Bronchial epithelial cell (primary cell): ENCODE results near the gene PSMA6. TPM values are rescaled to one million over a fixed set of nuclear protein-coding genes. Genes with fewer than 3 reads are reported as not detected.

ENCODE experiments used
- DNase-seq: peaks from one replicate; pipeline ENCODE4 v3.0.0-alpha.2; 2010; ENCODE audit warnings: low read depth
- FAIRE-seq: peaks from 2 replicates; lab custom pipeline; 2011; peaks lifted over from hg19 to GRCh38; lab: Jason Lieb, UNC
- H3K27me3 ChIP-seq: 2 replicates; pipeline ENCODE4 v1.5.1; 2011; ENCODE audit warnings: low read length; ENCODE audit not compliant: control insufficient read depth, insufficient read depth
- H3K36me3 ChIP-seq: 2 replicates; pipeline ENCODE4 v1.5.1; 2011; ENCODE audit warnings: low read length; ENCODE audit not compliant: control insufficient read depth, insufficient read depth
- H3K4me3 ChIP-seq: 2 replicates; pipeline ENCODE4 v1.5.1; 2011; ENCODE audit warnings: mild to moderate bottlenecking, low read depth, low read length, control low read depth
- total RNA-seq: library from RNA; depleted of rRNA; stranded (reverse); fragments of >200 nt; gene quantifications from 2 replicates; pipeline ENCODE4 v1.2.1, GENCODE V29; 2014
- TF ChIP-seq, protein P1 (sequence below): IDR thresholded peaks from 2 replicates; pipeline ENCODE4 v1.5.1; 2011; ENCODE audit warnings: mild to moderate bottlenecking, moderate library complexity, low read length, control low read depth, inconsistent platforms; ENCODE audit not compliant: insufficient read depth, severe bottlenecking

The PSMA6 gene
- total RNA-seq, 1 donor from 2014 or later, result 222 TPM

DNA sequence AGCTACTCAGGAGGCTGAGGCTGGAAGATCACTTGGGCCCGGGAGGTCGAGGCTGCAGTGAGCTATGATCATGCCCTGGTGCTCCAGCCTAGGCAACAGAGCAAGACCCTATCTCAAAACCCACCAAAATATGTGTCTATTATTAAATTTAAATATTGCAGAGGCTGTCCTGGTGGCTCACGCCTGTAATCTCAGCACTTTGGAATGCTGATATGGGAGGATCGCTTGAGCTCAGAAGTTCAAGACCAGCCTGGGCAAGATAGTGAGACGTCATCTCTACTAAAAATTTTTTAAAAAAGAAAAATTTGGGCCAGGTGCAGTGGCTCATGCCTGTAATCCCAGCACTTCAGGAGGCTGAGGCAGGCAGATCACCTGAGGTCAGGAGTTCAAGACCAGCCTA, 13.9 kb downstream of the PSMA6 start:
- Histone ChIP-seq H3K27me3 (no peaks in the 10 kb centered on the region), H3K36me3 (peaks cover 11% of the 10 kb centered on the region), H3K4me3 (no peak overlapping the region)
- no peak for DNase-seq
- no peak for FAIRE-seq
- TF ChIP-seq, protein P1, sequence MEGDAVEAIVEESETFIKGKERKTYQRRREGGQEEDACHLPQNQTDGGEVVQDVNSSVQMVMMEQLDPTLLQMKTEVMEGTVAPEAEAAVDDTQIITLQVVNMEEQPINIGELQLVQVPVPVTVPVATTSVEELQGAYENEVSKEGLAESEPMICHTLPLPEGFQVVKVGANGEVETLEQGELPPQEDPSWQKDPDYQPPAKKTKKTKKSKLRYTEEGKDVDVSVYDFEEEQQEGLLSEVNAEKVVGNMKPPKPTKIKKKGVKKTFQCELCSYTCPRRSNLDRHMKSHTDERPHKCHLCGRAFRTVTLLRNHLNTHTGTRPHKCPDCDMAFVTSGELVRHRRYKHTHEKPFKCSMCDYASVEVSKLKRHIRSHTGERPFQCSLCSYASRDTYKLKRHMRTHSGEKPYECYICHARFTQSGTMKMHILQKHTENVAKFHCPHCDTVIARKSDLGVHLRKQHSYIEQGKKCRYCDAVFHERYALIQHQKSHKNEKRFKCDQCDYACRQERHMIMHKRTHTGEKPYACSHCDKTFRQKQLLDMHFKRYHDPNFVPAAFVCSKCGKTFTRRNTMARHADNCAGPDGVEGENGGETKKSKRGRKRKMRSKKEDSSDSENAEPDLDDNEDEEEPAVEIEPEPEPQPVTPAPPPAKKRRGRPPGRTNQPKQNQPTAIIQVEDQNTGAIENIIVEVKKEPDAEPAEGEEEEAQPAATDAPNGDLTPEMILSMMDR, result no peak

DNA sequence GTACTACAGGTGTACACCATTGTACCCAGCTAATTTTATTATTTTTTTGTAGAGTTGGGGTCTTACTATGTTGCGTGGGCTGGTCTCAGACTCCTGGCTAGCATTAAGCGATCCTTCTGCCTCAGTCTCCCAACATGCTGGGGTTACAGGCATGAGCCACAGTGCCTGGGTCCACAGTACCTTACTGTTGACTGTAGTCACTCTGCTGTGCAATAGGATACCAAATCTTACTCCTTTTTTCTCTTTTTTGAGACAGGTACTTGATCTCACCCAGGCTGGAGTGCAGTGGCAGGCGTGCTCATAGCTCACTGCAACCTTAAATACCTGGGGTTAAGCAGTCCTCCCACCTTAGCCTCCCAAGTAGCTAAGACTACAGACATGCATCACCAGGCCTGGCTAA, 25.6 kb downstream of the PSMA6 start:
- FAIRE-seq (no peak), DNase-seq (no peak)
- TF ChIP-seq, protein P1, result no peak
- Histone ChIP-seq H3K4me3 (no peak overlapping the region), H3K36me3 (peaks cover 7% of the 10 kb centered on the region), H3K27me3 (no peaks in the 10 kb centered on the region)

DNA sequence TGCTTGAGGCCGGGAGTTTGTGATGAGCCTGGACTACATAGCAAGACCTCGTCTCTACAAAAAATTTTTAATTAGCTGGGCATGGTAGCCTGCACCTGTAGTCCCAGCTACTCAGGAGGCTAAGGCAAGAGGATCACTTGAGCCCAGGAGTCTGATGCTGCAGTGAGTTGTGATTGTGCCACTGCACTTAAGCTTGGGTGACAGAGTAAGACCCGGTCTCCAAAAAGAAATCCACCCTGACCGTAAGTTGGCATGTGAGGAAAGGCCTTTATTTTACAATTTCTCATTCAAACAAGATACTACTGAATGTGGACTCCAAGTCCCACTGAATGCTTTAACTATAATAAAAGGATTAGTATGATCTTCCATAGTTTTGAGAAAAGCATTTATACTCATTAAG, 27.3 kb downstream of the PSMA6 start:
- Histone ChIP-seq H3K27me3 (no peaks in the 10 kb centered on the region), H3K36me3 (peaks cover 7% of the 10 kb centered on the region), H3K4me3 (no peak overlapping the region)
- DNase-seq, result no peak
- no peak for FAIRE-seq
- TF ChIP-seq, protein P1, result no peak

DNA sequence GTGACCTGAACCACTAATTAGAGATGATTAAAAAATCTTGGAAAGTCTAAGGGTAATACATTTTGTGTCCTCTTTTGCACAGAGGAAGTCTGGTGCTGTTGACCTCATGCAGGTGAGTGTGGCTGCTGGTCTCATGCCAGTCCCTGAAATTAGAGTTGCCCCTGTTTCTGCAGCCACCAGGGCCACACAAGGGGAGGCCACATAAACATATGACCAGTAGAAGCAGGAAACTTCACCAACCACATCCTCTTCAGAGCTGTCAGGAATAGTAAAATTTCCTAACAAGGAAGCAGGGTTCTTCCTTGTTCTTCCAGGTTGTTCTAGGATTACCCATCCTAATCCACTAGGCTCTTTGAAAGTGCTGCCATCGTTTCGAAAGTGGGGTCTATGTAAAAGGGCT, 28.3 kb downstream of the PSMA6 start:
- Histone ChIP-seq H3K36me3 (peaks cover 5% of the 10 kb centered on the region), H3K4me3 (no peak overlapping the region), H3K27me3 (no peaks in the 10 kb centered on the region)
- TF ChIP-seq, protein P1, result no peak
- DNase-seq, result no peak
- no peak for FAIRE-seq

DNA sequence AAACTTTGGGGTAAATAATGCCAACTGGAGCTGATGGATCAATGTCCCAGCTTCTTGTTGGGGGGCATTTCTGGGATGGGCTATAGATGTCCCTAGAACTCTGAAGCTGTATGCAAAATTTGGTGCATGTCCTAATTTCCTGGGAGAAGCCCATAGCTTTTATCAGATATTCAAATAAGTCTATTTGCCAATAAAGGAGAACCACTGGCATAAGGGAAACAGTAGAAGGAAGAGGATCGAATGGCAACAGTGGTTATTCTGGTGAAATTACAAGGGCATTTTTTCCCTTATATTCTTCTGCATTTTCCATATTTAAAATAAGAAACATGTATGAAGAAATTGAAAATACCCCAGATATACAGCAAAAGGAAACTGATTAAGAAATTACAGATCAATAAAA, 34.2 kb downstream of the PSMA6 start:
- TF ChIP-seq, protein P1, result no peak
- H3K4me3 ChIP-seq, result no peak overlapping the region
- FAIRE-seq, result no peak
- no peaks in the 10 kb centered on the region for H3K36me3 ChIP-seq
- no peaks in the 10 kb centered on the region for H3K27me3 ChIP-seq
- DNase-seq, result no peak
